Glomerular visceral epithelial cell (primary cell): ENCODE data around the gene DLST.
A peak's percentile ranks its signal among the peaks of the same experiment; 100 is the strongest.

ENCODE experiments used
- DNase-seq: peaks from one replicate; pipeline ENCODE4 v3.0.0-alpha.2; 2016; ENCODE audit errors: extremely low spot score

The DLST gene

DNA sequence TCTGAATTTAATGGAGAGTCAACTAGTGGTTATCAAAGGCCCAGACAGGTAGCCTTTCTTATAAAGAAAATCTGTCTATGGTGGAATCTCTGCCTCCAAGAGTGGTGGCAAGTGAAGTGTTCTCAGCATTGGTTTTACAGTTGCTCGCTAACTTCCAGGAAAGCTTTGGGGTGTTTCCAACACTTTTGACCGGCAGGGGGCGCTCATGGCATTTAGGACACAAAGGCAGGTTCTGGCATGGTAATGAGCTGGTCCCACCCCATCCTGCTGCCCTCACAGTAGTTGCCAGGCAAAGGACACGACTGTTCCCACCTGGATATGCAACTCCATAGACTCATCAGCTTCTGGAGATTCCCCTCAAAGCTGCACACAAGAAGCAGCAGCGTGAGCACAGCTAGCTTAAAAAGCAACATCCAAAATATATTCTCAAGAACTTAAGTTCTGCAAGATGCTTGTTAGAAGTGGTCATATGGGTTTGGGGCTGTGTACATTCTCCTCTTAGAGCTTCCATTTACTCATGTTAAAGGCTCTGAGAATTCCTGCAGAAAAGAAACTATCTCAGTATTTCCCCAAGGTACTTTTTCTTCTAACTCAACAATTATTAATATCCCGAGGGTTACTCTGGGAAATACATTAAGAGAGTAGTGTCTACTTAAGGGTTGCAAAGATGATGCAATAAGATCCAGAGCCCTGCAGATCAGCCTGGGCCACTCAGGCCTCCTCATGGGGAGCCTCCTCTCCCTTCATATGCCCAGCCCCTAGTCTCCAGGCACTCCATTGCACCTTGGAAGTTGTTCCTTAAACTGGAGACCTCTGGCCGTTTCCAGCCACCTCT, 20.6 kb upstream of the DLST start:
- peak; percentile 83 for DNase-seq

GRCh38 chr14:74861734-74862090, 20.0 kb upstream of the DLST start:
- DNase-seq = no peak

DNA sequence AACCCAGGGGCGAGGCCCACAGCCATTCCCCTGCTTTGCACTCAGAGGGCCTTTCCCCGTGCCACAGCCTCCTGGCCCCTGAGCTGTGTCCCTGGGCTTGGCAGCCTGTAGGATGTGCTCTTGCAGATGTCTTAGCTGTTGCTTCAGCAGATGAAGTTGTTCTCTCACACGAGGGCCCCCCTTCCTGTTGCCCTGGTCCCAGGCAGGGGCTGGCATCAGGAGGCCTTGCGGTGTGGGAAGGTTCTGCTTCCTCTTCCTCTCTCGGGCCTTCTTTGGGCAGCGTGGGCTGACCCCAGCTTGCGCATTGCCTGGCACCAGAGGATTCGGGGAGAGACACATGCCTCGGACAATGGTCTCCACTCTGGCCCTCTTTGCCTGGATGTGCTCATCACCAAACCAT, 18.4 kb upstream of the DLST start:
- DNase-seq = no peak

DNA sequence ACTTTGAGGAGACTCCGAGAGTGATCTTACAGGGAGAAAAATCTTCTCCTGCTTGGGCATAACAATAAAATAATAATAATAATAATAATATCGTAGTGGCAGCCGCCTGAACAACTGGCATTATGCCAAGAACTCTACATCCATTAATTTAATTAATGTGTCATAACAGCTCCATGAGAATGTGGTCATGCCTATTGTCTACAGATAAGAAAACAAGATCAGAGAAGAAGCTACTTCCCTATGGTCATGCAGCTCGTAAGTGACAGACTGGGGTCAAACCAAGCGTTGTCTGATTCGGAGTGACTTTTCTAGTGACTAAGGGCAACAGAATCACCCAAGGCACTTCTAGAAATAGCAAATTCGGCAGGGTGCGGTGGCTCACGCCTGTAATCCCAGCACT, 17.5 kb upstream of the DLST start:
- DNase-seq = no peak

DNA sequence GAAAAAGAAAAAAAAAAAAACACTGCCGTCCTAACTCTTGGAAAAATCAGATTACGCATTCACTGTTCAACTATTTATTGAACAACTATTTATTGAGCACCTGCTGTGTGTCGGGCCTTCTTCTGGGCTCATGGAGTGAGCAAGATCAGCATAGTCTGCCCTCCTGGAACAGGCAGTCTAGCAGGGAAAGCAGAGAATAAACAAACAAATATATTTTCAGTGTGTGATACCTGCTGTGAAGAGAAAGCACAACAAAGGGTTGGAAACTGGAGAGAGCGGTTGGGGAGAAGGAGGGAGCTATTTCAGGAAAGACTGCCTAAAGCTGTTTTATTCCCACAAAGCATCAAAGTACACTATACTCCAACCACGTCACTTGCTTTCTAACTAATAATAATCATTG, 16.6 kb upstream of the DLST start:
- no peak for DNase-seq

DNA sequence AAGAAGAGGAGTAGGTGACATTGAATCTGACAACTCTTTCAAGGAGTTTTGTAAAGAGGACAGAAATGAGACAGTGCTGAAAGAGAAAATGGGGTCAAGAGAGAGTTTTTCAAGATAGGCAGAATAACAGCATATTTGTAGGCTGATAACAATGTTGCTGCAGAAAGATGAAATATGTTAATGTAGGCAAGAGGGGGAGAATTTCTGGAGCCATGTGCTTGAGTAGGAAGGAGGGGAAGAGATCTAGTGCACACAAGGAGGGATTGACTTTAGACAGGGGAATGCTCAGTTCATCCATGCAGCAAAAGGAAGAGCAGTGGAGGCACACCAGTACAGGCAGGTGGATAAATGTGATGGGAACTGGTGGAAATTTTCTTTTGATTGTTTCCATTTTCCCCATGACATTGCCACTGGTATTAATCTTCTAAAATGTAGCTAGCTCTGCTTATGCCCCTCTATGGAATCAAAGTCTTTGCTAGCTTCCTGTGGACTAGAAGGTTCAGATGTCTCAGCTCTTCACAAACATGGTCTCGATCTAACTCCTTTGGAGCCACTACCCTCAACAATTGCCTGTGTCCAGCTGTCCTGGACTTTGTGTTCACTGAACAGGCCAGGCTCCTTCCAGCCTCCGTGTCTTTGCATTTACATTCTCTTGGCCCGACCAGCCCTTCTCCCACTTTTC, 14.9 kb upstream of the DLST start:
- no peak for DNase-seq

- no peak for DNase-seq
Measured at GRCh38 chr14:74867673-74868072, 14.0 kb upstream of the DLST start.

DNA sequence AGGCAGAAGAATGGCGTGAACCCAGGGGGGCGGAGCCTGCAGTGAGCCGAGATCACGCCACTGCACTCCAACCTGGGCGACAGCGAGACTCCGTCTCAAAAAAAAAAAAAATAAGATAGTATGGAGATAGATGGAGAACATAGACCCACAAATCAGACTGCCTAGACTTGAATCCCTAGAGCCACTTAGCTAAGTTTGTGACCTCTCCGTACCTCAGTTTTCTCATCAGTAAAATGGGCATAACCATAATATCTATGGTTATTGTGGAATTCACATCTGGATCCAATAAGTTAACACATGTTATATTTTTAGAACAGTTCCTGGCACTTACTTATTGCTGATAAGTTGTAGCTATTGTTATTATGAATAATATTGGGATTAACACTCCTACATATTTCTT, 13.0 kb upstream of the DLST start:
- no peak for DNase-seq

DNA sequence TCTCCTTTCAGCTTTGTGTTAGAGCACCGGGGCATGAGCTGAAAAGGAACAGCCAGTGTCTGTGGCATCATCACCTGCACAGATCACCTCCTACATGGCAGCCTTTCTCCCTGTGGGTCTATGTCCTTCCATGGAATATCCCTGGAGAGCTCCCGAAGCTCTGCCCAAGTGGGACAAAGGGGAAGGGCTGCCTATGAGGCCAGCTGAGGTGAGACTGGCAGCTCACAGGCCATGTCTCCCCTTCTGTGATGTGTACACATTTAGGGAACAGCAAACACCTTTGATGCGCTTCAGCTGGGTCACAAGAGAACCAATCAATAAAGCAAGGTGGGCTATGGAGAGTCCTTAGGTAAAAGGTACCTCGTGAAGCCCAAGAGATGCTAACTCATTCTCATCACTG, 9.9 kb upstream of the DLST start:
- no peak for DNase-seq

- DNase-seq = no peak
Measured at GRCh38 chr14:74875204-74875603, 6.5 kb upstream of the DLST start.

- DNase-seq = no peak
Measured at GRCh38 chr14:74875941-74876913, 5.5 kb upstream of the DLST start, which contains the start of gene PROX2. Gene PROX2 (minus strand): TSS chr14:74876145. CDS start chr14:74863834, 12,311 bp downstream.

DNA sequence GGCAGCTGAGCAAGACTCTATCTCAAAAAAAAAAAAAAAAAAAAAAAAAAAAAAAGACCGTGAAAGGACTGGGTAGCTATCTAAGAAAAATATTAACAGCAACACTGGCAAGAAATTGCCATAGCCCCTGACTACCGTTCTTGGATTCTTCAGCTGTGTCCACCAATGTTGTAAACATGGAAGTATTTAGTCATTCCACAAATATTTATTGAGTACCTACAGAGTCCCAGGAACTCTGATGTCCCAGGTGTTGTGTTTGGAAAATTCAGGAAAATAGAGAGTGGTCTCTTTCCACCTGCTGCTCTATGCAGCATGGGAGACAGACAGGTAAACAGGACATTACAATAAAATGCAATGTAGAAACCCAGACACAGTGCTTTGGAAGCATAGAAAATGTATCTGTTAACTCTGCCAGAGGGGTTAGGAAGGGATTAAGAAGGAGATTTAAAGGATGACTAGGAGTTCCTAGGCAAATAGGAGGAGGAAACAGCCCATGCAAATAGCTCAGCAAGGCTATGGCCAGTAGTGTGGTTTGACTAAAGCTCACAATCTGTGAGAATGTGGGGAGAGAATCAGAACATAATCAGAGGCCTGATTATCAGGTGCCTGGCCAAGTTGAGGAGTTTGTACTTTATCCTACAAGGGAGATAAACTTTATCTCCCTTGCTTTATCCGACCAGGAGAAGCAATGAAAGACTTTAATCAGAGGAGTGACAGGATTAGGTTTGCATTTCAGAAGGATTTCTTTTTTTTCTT, 2.1 kb upstream of the DLST start:
- DNase-seq = no peak

GRCh38 chr14:74882103-74882920, 596 bp downstream of the DLST start:
- peak; percentile 41 for DNase-seq

- DNase-seq = no peak
Measured at GRCh38 chr14:74886001-74886400, 4.3 kb downstream of the DLST start.

- no peak for DNase-seq
Measured at GRCh38 chr14:74888164-74889158, 6.7 kb downstream of the DLST start.

DNA sequence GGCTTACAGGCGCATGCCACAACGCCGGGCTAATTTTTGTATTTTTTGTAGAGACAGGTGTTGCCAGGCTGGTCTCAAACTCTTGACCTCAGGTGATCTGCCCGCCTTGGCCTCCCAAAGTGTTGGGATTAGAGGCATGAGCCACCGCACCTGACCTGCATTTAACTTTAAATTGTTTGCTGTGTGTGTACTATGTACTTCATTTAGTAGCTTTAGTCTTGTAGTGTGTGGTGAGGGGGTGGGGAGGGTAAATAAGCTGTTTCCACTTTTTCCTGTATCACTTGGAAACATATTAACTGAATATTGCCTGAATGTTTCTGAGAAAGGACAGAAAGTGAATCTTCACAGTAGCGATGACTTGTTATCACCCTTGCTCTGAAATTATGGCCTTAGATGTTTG, 8.5 kb downstream of the DLST start:
- DNase-seq = no peak

DNA sequence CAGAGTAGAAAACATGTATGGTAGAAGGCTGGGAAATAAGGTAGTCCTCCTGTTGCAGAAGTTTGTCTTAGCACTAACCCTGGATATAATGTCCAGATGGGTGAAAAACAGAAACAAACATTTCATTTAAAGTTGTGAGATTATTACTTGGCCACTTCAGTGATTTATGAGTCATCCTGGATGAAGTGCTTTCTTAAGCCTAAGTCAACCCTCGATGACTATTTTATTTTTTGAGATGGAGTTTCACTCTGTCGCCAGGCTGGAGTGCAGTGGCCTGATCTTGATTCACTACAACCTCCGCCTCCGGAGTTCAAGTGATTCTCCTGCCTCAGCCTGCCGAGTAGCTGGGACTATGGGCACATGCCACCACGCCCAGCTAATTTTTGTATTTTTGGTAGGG, 10.2 kb downstream of the DLST start:
- DNase-seq = no peak

GRCh38 chr14:74892745-74893144, 11.0 kb downstream of the DLST start:
- no peak for DNase-seq

DNA sequence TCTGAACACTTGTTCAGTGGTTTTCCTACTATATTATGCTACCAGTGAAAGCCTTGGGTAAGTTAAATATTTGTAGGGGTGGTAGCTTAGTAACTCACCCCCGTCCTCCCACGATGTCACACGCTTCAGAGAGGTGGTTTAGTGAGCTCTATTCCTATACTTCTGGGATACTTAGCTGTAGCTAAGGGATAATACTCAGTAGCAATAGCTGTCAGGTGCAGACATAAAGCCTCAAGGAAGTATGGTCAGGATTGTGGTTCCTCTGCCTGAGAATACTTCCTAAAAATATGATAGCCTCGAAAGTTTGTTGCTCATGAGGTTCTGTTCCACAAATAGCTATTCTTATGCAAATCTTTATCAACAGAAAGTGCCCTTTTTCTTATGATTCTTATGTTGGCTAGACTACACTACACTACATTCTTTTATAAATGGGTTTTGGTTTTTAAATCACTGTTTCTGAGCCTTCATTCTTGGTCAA, 11.9 kb downstream of the DLST start:
- DNase-seq = no peak
